H9 (cell line): ENCODE measurements around the gene HEPHL1. TPM values are rescaled to one million over a fixed set of nuclear protein-coding genes. Genes with fewer than 3 reads are reported as not detected.

Source experiments
- DNase-seq: peaks from one replicate; pipeline ENCODE4 v3.0.0-alpha.2; 2017
- H2AFZ ChIP-seq: one replicate; pipeline ENCODE4 v1.6.1; 2013; ENCODE audit warnings: mild to moderate bottlenecking, low read length, control low read depth, moderate library complexity
- H2AK5ac ChIP-seq: 2 replicates; pipeline ENCODE4 v1.6.1; 2013; ENCODE audit warnings: low read length, control low read depth, mixed read lengths; ENCODE audit not compliant: insufficient read length
- H2BK120ac ChIP-seq: one replicate; pipeline ENCODE4 v1.6.1; 2013; ENCODE audit warnings: low read depth, mild to moderate bottlenecking, low read length, control low read depth, inconsistent platforms; ENCODE audit not compliant: poor library complexity, severe bottlenecking
- H2BK12ac ChIP-seq: 2 replicates; pipeline ENCODE4 v1.6.1; 2013; ENCODE audit warnings: low read length, control low read depth, mixed read lengths, low read depth; ENCODE audit not compliant: insufficient read length
- H2BK15ac ChIP-seq: 2 replicates; pipeline ENCODE4 v1.6.1; 2013; ENCODE audit warnings: low read depth, low read length, control low read depth
- H2BK20ac ChIP-seq: one replicate; pipeline ENCODE4 v1.6.1; 2013; ENCODE audit warnings: low read depth, mild to moderate bottlenecking, low read length, control low read depth, inconsistent platforms; ENCODE audit not compliant: poor library complexity, severe bottlenecking
- H2BK5ac ChIP-seq: 2 replicates; pipeline ENCODE4 v1.6.1; 2013; ENCODE audit warnings: low read length, control low read depth, mixed read lengths; ENCODE audit not compliant: insufficient read length
- H3K14ac ChIP-seq: 2 replicates; pipeline ENCODE4 v1.6.1; 2013; ENCODE audit warnings: low read length, control low read depth; ENCODE audit not compliant: insufficient read depth
- H3K18ac ChIP-seq: 2 replicates; pipeline ENCODE4 v1.6.1; 2013; ENCODE audit warnings: low read depth, mild to moderate bottlenecking, mixed read lengths, low read length, control low read depth; ENCODE audit not compliant: insufficient read length
- H3K23ac ChIP-seq: 2 replicates; pipeline ENCODE4 v1.6.1; 2013; ENCODE audit warnings: low read length, control low read depth, mixed read lengths, low read depth; ENCODE audit not compliant: insufficient read length
- H3K23me2 ChIP-seq: 2 replicates; pipeline ENCODE4 v1.6.1; 2013; ENCODE audit warnings: low read depth, mild to moderate bottlenecking, mixed read lengths, low read length, control low read depth; ENCODE audit not compliant: insufficient read length, poor library complexity, severe bottlenecking
- H3K27ac ChIP-seq: 2 replicates; pipeline ENCODE4 v1.5.1; 2013; ENCODE audit warnings: low read length, control low read depth, mixed read lengths, low read depth; ENCODE audit not compliant: insufficient read length
- H3K27me3 ChIP-seq: 2 replicates; pipeline ENCODE4 v1.6.1; 2013; ENCODE audit warnings: low read length, control low read depth, inconsistent platforms; ENCODE audit not compliant: insufficient read depth
- H3K4ac ChIP-seq: 2 replicates; pipeline ENCODE4 v1.6.1; 2013; ENCODE audit warnings: low read depth, mild to moderate bottlenecking, control low read depth, inconsistent platforms, low read length, moderate library complexity
- H3K4me1 ChIP-seq: 2 replicates; pipeline ENCODE4 v1.6.1; 2013; ENCODE audit warnings: low read length, control low read depth, inconsistent platforms; ENCODE audit not compliant: insufficient read depth
- H3K4me2 ChIP-seq: 2 replicates; pipeline ENCODE4 v1.6.1; 2013; ENCODE audit warnings: low read length, control low read depth, mixed read lengths; ENCODE audit not compliant: insufficient read length, insufficient read depth
- H3K56ac ChIP-seq: 2 replicates; pipeline ENCODE4 v1.6.1; 2013; ENCODE audit warnings: low read depth, mild to moderate bottlenecking, mixed read lengths, low read length, control low read depth; ENCODE audit not compliant: insufficient read length
- H3K79me1 ChIP-seq: 2 replicates; pipeline ENCODE4 v1.6.1; 2013; ENCODE audit warnings: low read depth, mild to moderate bottlenecking, moderate library complexity, low read length, control low read depth, inconsistent platforms; ENCODE audit not compliant: insufficient read depth, poor library complexity, severe bottlenecking
- H3K79me2 ChIP-seq: 2 replicates; pipeline ENCODE4 v1.6.1; 2013; ENCODE audit warnings: low read length, control low read depth, inconsistent platforms; ENCODE audit not compliant: insufficient read depth
- H3K9ac ChIP-seq: 2 replicates; pipeline ENCODE4 v1.6.1; 2013; ENCODE audit warnings: low read length, control low read depth, mixed read lengths; ENCODE audit not compliant: insufficient read length; ENCODE audit errors: extremely low read depth
- H3K9me3 ChIP-seq: one replicate; pipeline ENCODE4 v1.6.1; 2013; ENCODE audit warnings: low read depth, low read length, inconsistent platforms; ENCODE audit not compliant: control insufficient read depth
- H3T11ph ChIP-seq: one replicate; pipeline ENCODE4 v1.6.1; 2013; ENCODE audit warnings: mild to moderate bottlenecking, low read length, control low read depth, inconsistent platforms
- H4K20me1 ChIP-seq: one replicate; pipeline ENCODE4 v1.6.1; 2013; ENCODE audit not compliant: control insufficient read depth, insufficient read length, insufficient read depth
- H4K5ac ChIP-seq: 2 replicates; pipeline ENCODE4 v1.6.1; 2013; ENCODE audit warnings: low read depth, mild to moderate bottlenecking, mixed read lengths, low read length, control low read depth; ENCODE audit not compliant: insufficient read length
- H4K8ac ChIP-seq: replicated peaks from 2 replicates; pipeline ENCODE4 v1.6.1; 2013; ENCODE audit warnings: low read length, control low read depth, mixed read lengths, low read depth; ENCODE audit not compliant: insufficient read length
- H4K91ac ChIP-seq: 2 replicates; pipeline ENCODE4 v1.6.1; 2013; ENCODE audit warnings: low read depth, mild to moderate bottlenecking, moderate library complexity, mixed read lengths, low read length, control low read depth; ENCODE audit not compliant: insufficient read length
- H3K27ac Mint-ChIP-seq, 3 experiments: 2 replicates in 2 of 3; 3 replicates in 1 of 3; pipeline ENCODE4 v1.8.0; 2020 to 2021; ENCODE audit warnings: mixed read lengths in 3 of 3, mild to moderate bottlenecking in 1 of 3, moderate library complexity in 1 of 3
- H3K27me3 Mint-ChIP-seq: 2 replicates; pipeline ENCODE4 v1.8.0; 2021; ENCODE audit warnings: low read depth, mild to moderate bottlenecking, moderate library complexity, mixed read lengths
- H3K36me3 Mint-ChIP-seq, 3 experiments: 2 replicates in 2 of 3; 3 replicates in 1 of 3; pipeline ENCODE4 v1.8.0; 2020 to 2021; ENCODE audit warnings: low read depth in 3 of 3, mixed read lengths in 3 of 3; ENCODE audit not compliant: insufficient read depth in 1 of 3
- H3K4me1 Mint-ChIP-seq, 2 experiments: 2 replicates each; pipeline ENCODE4 v1.8.0; 2020; ENCODE audit warnings: mixed read lengths in 2 of 2
- H3K4me3 Mint-ChIP-seq, 2 experiments: 2 replicates in 1 of 2; 3 replicates in 1 of 2; pipeline ENCODE4 v1.8.0; 2020 to 2021; ENCODE audit warnings: mild to moderate bottlenecking in 2 of 2, mixed read lengths in 2 of 2, moderate library complexity in 1 of 2
- H3K9me3 Mint-ChIP-seq, 2 experiments: 2 replicates in 1 of 2; 3 replicates in 1 of 2; pipeline ENCODE4 v1.8.0; 2020; ENCODE audit warnings: mild to moderate bottlenecking in 2 of 2, mixed read lengths in 2 of 2, moderate library complexity in 1 of 2
- CTCF ChIP-seq: fragments of 200-600 bp; sonication (generic); conservative IDR thresholded peaks from 3 replicates; pipeline ENCODE4 v1.8.0; 2021; ENCODE audit warnings: antibody characterized with exemption, mild to moderate bottlenecking
- WGBS: extraction: QIAGEN DNeasy Blood & Tissue Kit; methylation state at CpG from one replicate; pipeline ENCODE4 v1.1.7; 2013; ENCODE audit warnings: missing lambda C conversion rate, low lambda C conversion rate, mixed read lengths; ENCODE audit not compliant: insufficient read length; ENCODE audit errors: extremely low coverage; 5-methylcytosine and 5-hydroxymethylcytosine counted together
- total RNA-seq: library from RNA; stranded (reverse); gene quantifications from 2 replicates; pipeline ENCODE4 v1.2.1, GENCODE V29; 2021

Gene HEPHL1
- total RNA-seq, 1 experiment from 2014 or later: not detected

GRCh38 chr11:94062360-94062759, 41.2 kb downstream of the HEPHL1 start:
- H3K18ac ChIP-seq: no peak overlapping the region
- no peaks in the 10 kb centered on the region for H3K9me3 ChIP-seq
- H3K56ac ChIP-seq: no peak overlapping the region
- H3K9ac ChIP-seq: no peak overlapping the region
- no peaks in the 10 kb centered on the region for H3K4me1 ChIP-seq
- H2BK5ac ChIP-seq: no peak overlapping the region
- H3K27me3 ChIP-seq: no peaks in the 10 kb centered on the region
- no peaks in the 10 kb centered on the region for H4K20me1 ChIP-seq
- no peak overlapping the region for H2BK12ac ChIP-seq
- no peak overlapping the region for H4K5ac ChIP-seq
- no peak overlapping the region for H3K27ac ChIP-seq
- H3K4me3 Mint-ChIP-seq: no peak overlapping the region
- no peak overlapping the region for H3K4me2 ChIP-seq
- H3K27ac Mint-ChIP-seq: no peak overlapping the region
- H2BK120ac ChIP-seq: no peak overlapping the region
- no peaks in the 10 kb centered on the region for H3K9me3 Mint-ChIP-seq
- no peak overlapping the region for H2AK5ac ChIP-seq
- TF ChIP-seq CTCF: no peak
- DNase-seq: no peak
- H3K4me1 Mint-ChIP-seq: no peaks in the 10 kb centered on the region
- no peak overlapping the region for H3K4ac ChIP-seq
- no peak overlapping the region for H3K14ac ChIP-seq
- H3K27me3 Mint-ChIP-seq: peaks cover 4% of the 10 kb centered on the region; the same call in 1 of the 2 replicates
- H3K79me2 ChIP-seq: no peaks in the 10 kb centered on the region
- H3T11ph ChIP-seq: no peak overlapping the region
- no peak overlapping the region for H3K23ac ChIP-seq
- no peak overlapping the region for H4K8ac ChIP-seq
- WGBS: no CpG with 5 or more reads among the region's 2 CpGs
- no peaks in the 10 kb centered on the region for H3K23me2 ChIP-seq
- H2BK15ac ChIP-seq: no peak overlapping the region
- no peak overlapping the region for H2BK20ac ChIP-seq
- H3K36me3 Mint-ChIP-seq: no peaks in the 10 kb centered on the region
- no peak overlapping the region for H4K91ac ChIP-seq
- H3K79me1 ChIP-seq: no peaks in the 10 kb centered on the region
- H2AFZ ChIP-seq: no peak overlapping the region
